BE2C (cell line): ENCODE results near the gene NAA10.

Experiments
- DNase-seq: peaks from one replicate; pipeline ENCODE4 v3.0.0-alpha.2; 2020
- H3K27me3 ChIP-seq: fragments of 250-450 bp; sonication (Bioruptor Pico); 2 replicates; pipeline ENCODE4 v1.5.1; 2020; ENCODE audit warnings: mild to moderate bottlenecking
- H3K36me3 ChIP-seq: fragments of 250-450 bp; sonication (Bioruptor Pico); 2 replicates; pipeline ENCODE4 v1.5.1; 2020; ENCODE audit warnings: mild to moderate bottlenecking
- H3K4me1 ChIP-seq: fragments of 250-450 bp; sonication (Bioruptor Pico); 2 replicates; pipeline ENCODE4 v1.5.1; 2020
- H3K4me3 ChIP-seq: 2 replicates; pipeline ENCODE4 v1.5.1; 2011; ENCODE audit warnings: low read depth, low read length
- H3K9me3 ChIP-seq: fragments of 250-450 bp; sonication (Bioruptor Pico); 2 replicates; pipeline ENCODE4 v1.5.1; 2020
- CTCF ChIP-seq: IDR thresholded peaks from 2 replicates; pipeline ENCODE4 v1.5.1; 2012; ENCODE audit warnings: mild to moderate bottlenecking, low read depth, low read length

Gene NAA10

DNA sequence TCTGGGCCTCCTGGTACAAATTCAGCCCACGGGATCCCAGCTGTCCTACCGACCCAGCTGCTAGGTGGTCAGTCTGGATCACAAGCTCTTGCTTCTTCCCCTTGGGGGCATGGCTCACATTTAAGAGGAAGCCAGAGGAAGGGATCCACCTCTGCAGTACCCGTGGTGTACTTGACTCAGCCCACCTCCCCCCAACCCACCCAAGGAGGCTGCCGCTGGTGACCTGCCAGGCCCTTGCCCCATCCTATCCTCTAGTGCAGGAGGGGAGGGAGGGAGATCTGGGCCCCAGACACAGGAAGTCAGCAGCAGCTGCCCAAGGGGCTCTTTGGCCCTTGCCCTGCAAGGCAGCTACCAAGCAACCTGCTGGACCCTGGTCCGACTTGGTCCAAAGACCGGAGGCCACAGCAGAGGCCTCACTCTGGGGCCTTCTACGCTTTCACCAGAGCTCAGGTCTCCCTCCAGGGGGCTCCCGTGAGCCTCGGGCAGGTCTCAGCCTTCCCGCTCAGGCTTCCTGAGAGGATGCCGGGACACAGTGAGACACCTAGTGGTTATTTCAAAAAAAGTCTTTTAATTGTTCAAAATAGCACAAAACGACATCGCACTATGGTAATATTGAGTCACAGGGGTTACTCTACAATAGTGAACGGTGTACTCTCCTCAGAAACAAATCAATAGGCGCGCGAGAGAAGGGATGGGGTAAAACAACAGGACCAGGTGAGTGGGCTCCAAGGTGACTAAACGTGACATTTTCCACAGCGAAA, 12.4 kb upstream of the NAA10 start:
- peak; percentile 86 for TF ChIP-seq CTCF

GRCh38 chrX:153945956-153946943, 11.4 kb upstream of the NAA10 start:
- no peak for DNase-seq
- Histone ChIP-seq H3K36me3 (peaks cover 25% of the 10 kb centered on the region), H3K9me3 (no peaks in the 10 kb centered on the region), H3K4me3 (no peak overlapping the region), H3K4me1 (no peaks in the 10 kb centered on the region; the same call in 1 of the 2 replicates), H3K27me3 (no peaks in the 10 kb centered on the region)
- no peak for TF ChIP-seq CTCF

More for the DNA sequence above, 12.4 kb upstream of the NAA10 start:
- Histone ChIP-seq H3K27me3 (no peaks in the 10 kb centered on the region), H3K9me3 (no peaks in the 10 kb centered on the region), H3K4me3 (no peak overlapping the region), H3K36me3 (peaks cover 34% of the 10 kb centered on the region), H3K4me1 (no peaks in the 10 kb centered on the region; the same call in 1 of the 2 replicates)
- peak; percentile 86 for DNase-seq

DNA sequence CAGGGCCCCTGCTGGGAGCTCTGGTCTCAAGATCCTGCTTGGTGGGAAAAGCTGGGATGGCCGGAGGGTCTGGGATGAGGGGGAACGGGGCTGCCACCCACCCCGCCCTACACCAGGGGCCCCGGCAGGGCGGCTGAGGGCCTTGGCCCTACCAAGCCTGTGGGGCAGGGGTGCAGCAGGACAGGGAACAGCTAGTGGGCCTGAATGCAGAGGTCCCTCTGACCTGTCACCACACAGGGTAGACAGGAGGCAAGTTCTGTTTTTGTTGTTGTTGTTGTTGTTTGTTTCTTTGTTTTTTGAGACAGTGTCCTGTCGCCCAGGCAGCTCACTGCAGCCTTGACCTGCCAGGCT, 9.9 kb upstream of the NAA10 start:
- TF ChIP-seq CTCF: no peak
- Histone ChIP-seq H3K4me3 (no peak overlapping the region; the same call in 1 of the 2 replicates), H3K27me3 (no peaks in the 10 kb centered on the region), H3K9me3 (no peaks in the 10 kb centered on the region), H3K36me3 (peaks cover 10% of the 10 kb centered on the region), H3K4me1 (no peaks in the 10 kb centered on the region; the same call in 1 of the 2 replicates)
- no peak for DNase-seq

GRCh38 chrX:153944140-153944799, 9.4 kb upstream of the NAA10 start, which contains the start of gene RENBP:
TSS of gene RENBP (minus strand) at chrX:153944643. CDS start at chrX:153944610, 33 bp downstream.
- DNase-seq: peak; percentile 70
- no peak for TF ChIP-seq CTCF
- peak within 1 kb of the TSS; percentile 47 for H3K4me3 ChIP-seq

DNA sequence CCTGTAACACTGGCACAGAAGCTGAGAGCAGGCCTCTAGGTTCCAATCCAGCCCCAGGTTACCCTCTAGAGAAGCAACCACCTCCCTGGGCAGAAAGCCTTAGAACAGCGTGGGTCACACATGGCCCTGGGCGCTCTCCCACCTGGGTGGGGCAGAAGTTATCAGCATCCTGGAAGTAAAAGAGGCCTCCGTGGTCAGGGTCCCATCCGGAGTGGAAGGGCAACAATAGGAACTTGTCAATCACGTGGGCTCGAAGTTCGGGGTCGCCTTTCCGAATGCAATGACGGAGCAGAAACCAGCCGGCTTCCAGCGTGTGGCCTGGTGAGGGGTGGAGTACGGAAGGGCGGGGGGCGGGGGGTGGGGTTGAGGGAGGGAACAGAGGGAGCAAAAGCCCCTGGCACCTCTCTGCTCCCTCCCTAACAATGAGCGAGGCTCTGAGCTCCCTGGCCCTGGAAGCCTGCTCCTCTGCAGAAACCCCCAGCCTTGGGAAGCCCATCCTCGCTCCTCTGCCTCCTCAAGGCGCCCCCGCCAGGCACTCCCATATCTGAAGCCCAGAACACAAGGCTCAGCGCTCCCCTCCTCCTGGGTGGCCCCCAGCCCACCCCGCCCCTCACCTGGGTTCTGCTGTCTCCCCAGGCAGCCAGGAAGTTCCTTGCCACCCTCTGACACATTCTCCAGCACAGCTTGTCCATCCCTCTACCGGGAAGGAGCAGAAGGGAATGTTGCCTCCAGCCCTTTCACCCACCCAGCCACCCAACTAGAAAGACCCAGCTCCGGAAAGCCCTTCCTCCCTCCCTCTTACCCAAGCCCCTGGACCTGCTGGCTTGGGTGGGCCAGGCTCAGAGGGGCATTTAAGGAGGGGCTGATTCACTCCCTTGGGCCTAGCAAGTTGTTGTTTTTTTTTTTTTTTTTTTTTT, 6.8 kb upstream of the NAA10 start:
- Histone ChIP-seq H3K4me3 (no peak overlapping the region), H3K9me3 (no peaks in the 10 kb centered on the region), H3K27me3 (no peaks in the 10 kb centered on the region), H3K36me3 (no peaks in the 10 kb centered on the region), H3K4me1 (no peaks in the 10 kb centered on the region)
- no peak for DNase-seq
- TF ChIP-seq CTCF: no peak

More at GRCh38 chrX:153944140-153944799, 9.4 kb upstream of the NAA10 start, which contains the start of gene RENBP:
- Histone ChIP-seq H3K9me3 (no peaks in the 10 kb centered on the region), H3K27me3 (no peaks in the 10 kb centered on the region), H3K36me3 (peaks cover 5% of the 10 kb centered on the region), H3K4me1 (no peaks in the 10 kb centered on the region)
